ENCODE results near the gene PANX2.

The PANX2 gene

DNA sequence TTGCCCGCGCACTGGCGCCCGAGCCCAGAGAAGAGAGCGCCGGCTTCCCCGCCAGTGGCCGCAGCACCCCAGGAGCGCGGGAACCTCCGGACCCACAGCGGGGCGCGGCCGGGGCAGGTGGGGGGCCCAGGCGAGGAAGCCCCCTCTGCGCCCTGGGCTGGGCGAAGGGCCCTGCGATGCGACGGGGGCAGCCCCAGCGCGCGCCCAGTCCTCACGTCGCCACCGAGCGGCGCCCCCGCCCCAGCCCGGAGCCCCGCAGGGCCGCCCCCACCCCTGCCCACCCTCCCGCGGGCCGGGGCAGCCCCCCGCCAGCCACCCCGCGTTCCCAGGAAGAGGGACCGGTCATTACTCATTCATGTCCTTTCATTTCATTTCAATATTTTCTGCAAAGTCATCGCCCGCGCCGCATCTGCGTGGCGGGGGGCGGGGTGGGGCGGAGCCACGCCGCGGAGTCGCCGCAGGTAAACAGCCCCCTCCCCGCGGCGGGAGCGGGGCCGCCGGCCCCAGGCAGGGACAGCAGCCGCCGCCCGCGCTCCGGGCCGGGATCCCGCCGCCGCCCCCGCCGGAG, 673 bp upstream of the PANX2 start:
- peak in 1 of 3 donors; percentile 32 for DNase-seq (ENCODE audit: low read depth in 3 of 3)

DNA sequence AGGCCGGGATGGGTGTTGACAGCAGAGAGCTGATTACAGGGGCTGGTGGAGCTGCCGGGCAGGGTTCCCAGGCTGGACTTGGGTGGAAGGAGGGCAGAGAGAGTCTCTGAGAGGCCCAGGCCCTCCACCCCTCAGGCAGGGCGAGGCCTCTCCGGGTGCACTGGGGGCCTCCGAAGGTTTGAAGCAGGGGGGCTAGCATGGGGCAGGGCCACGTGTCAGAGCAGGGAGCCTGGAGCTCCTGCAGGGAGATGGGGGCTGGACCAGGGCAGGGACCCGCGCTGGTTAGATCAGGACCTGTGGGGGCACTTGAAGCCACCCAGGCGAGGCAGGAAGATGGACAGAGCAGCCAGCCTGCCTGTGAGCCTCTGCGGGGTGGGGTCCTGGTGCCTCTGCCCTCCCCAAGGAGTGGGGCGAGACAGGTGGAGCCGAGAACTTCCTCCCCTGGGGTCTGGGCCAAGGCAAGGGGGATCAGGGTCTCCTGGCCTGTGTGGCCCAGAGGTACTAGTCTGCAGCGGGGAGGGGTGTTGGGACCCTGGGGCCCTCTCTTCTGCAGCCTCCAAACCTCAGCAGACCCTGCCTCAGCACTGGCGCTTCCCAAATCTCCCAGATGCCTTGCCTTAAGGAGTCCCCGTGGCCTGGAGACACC, 911 bp downstream of the PANX2 start:
- DNase-seq (ENCODE audit: low read depth in 3 of 3) = no peak

DNA sequence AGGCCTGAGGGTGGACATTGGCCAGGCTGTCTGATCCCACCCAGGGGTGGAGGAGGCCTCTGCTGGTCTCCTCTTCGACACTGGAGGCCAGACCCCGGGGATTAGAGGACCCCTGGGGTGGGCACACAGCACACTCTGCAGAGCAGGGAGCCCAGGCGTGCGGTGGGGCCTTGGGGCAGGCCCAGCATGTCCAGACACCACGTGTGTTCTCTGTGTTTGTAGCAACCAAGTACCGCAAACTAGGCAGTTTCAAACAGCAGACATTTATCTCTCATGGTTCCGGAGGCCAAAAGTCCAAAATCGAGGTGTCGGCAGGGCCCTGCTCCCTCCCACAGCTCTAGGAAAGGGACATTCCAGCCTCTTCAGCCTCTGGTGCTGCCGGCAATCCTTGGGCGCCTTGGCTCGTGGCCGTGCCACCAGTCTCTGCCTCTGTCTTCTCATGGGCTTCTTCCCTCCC, 1.5 kb downstream of the PANX2 start:
- DNase-seq (ENCODE audit: low read depth in 3 of 3) = no peak

DNA sequence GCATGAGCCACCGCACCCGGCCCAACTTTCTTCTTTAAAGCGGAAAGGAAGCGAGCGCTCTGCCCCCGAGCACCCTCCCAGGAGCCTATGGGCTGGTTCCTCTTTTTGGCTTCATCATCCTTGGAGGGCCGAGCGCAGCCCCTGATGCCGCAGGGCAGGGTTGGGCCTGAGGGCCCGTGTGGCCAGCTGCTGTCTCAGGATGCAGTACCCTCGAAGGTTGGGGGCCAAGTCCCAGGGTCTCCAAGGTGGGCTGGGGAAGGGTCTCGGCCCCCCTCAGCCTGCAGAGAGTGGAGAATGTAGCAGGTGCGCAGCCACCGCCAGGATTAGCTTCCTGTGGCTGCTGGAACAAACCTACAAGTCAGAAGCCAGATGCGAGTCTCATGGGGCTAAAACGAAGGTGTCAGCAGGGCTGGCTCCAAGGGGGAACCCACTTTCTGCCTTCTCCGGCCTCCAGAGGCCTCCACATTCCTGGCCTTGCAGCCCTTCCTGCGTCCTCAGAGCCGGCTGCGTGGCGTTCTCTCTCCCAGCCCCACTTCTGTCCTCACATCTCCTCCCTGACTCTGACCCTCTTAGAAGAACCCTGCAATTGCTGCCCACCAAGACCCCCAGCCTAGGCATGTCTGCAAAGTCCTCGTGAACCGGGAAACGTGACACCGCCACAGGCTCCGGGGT, 2.9 kb downstream of the PANX2 start:
- DNase-seq (ENCODE audit: low read depth in 3 of 3) = no peak

DNA sequence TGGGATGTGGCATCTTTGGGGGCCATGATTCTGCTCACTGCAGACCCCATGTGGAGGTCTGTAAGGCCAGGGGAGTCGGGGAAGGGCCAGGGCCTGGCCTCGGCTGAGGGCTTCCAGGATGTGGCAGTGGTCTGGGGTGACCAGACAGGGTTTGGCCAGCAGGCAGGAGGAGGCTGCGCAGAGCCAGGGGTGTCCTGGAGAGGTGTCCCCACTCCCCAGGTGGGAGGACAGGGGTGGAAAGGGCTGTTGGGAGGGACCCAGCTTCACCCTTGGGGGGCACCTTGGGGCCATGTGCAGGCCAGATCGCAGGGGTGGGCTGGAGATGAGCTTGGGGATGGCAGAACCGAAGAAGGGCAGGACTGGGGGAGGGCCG, 3.4 kb downstream of the PANX2 start:
- no peak for DNase-seq (ENCODE audit: low read depth in 3 of 3)

DNA sequence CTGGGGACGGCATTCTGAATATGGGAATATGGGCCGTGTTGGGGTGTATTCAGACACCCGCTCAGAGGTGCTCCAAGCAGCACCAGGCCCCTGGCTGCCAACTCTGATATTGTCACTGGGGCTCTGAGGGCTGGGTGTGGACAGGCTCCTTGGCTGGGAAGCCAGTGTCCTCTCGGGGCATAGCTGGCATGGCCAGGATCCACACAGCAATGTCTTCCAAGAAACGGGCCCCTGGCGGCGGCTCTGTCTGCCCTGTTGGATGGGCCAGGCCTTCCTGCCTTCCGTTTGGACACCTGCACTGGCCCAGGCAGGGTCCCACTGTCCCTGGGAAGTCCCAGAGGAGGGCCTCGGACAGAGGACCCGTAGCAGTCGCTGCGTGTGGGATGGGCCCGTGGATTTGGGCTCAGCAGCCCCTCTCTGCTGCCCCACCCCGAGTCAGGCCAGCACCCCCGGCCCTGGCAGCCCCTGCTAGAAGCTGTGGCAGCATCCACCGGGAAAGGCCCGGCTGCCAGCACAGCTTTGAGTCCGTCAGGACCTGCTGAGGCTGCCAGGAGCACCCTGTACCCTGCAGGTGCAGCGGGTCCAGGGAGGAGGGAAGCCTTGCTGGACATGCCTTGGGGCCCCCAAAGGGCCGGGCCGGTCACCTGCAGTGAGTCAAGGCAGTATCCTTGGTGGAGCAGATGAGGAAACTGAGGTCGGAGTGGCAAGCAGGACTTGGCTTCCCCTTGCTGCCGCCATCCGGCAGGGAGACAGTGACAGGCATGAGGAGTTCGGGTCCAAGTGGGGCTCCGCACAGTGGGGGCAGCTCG, 4.1 kb downstream of the PANX2 start:
- DNase-seq (ENCODE audit: low read depth in 3 of 3) = no peak

DNA sequence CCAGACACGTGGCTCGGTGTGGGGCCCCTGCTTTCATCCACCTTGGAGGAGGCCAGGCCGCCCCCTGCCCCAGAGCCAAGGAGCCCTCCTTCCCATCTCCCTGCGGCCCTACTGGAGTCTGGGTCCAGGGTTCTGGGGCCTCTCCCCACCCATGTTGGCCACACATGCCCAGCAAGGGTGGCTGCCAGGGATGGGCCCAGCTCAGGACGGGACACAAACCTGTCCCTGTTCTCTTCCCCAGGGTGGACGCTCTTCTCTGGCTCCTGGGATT, 4.6 kb downstream of the PANX2 start:
- no peak for DNase-seq (ENCODE audit: low read depth in 3 of 3)

DNA sequence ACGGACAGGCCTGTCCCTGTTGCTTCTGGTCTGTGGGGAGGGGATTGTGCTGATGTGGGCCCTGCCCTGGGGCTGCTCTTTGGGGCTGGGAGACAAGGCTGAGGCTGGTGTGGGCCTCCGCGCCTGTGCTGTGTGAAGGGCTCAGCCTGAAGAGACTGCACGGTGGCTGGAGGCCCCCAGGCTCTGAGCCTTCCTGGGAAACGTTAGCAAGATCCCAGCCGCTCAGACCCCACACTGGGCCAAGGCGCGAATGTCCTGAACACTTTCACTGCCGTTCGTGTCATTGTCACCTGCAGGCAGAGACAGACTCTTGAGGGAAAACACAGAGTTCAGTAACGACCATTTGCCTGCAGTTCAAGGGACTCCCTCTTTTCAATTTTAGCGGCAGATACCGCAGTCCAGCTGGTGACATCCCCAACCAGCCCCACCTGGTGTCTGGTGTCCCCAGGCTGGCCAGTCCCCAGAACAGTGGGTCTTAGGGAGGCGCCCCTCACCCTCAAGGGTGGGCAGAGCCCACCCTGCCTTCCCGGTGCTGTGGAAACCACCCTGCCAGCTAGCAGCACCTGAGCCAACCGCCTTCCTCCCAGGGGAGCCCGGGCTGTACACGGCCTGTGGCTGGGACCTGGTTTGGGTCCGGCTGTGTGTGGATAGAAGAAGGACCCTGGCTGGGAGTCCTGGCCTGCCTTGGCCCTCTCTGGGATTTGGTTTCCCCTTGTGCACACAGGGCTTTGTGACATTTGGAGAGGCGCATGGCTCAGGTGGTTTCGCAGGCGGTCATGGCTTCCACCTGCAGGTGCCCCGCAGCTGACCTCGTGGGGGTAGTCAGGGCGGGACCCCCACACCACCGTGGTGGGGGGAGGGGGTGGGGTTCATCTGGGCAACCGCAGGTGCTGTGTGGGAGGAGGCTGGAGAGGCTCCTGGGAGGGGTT, 5.7 kb downstream of the PANX2 start:
- DNase-seq (ENCODE audit: low read depth in 3 of 3) = no peak

DNA sequence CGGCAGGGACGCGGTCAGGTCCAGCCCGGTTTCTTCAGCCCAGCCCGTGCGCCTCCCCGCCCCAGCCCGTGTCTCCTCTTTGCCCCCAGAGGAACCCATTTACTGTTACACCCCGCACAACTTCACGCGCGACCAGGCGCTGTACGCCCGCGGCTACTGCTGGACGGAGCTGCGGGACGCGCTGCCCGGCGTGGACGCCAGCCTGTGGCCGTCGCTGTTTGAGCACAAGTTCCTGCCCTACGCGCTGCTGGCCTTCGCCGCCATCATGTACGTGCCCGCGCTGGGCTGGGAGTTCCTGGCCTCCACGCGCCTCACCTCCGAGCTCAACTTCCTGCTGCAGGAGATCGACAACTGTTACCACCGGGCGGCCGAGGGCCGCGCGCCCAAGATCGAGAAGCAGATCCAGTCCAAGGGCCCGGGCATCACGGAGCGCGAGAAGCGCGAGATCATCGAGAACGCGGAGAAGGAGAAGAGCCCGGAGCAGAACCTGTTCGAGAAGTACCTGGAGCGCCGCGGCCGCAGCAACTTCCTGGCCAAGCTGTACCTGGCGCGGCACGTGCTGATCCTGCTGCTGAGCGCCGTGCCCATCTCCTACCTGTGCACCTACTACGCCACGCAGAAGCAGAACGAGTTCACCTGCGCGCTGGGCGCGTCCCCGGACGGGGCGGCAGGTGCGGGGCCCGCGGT, 6.5 kb downstream of the PANX2 start:
- no peak for DNase-seq (ENCODE audit: low read depth in 3 of 3)

DNA sequence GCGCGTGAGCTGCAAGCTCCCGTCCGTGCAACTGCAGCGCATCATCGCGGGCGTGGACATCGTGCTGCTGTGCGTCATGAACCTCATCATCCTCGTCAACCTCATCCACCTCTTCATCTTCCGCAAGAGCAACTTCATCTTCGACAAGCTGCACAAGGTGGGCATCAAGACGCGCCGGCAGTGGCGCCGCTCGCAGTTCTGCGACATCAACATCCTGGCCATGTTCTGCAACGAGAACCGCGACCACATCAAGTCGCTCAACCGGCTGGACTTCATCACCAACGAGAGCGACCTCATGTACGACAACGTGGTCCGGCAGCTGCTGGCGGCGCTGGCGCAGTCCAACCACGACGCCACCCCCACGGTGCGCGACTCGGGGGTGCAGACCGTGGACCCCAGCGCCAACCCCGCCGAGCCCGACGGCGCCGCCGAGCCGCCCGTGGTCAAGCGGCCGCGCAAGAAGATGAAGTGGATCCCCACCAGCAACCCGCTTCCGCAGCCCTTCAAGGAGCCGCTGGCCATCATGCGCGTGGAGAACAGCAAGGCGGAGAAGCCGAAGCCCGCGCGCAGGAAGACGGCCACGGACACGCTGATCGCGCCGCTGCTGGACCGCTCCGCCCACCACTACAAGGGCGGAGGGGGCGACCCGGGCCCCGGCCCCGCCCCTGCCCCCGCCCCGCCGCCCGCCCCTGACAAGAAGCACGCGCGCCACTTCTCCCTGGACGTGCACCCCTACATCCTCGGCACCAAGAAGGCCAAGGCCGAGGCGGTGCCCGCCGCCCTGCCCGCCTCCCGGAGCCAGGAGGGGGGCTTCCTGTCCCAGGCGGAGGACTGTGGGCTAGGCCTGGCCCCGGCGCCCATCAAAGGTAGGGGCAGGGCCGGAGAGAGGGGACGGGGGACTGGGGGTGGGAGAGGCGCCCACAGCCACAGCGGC, 7.3 kb downstream of the PANX2 start:
- no peak for DNase-seq (ENCODE audit: low read depth in 3 of 3)

DNA sequence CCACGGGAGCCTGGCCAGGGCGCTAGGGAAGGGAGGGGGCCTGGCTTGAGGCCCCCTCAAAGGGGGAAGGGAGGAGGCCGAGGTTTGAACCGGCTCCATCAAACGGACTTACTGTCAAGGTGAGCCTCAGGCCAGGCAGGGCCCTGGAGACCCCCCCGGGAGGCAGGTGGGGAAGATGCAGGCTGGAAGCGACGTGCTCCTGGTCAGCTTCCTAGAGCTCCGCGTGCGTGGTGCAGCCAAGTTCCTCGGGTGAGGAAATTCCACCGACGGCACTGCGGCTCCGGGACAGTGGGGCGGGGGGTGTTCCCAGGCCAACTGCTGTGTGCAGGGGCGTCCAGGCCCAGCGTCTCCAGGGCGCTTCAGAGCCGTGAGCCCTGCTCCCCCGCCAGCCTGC, 7.9 kb downstream of the PANX2 start:
- DNase-seq (ENCODE audit: low read depth in 3 of 3) = no peak

DNA sequence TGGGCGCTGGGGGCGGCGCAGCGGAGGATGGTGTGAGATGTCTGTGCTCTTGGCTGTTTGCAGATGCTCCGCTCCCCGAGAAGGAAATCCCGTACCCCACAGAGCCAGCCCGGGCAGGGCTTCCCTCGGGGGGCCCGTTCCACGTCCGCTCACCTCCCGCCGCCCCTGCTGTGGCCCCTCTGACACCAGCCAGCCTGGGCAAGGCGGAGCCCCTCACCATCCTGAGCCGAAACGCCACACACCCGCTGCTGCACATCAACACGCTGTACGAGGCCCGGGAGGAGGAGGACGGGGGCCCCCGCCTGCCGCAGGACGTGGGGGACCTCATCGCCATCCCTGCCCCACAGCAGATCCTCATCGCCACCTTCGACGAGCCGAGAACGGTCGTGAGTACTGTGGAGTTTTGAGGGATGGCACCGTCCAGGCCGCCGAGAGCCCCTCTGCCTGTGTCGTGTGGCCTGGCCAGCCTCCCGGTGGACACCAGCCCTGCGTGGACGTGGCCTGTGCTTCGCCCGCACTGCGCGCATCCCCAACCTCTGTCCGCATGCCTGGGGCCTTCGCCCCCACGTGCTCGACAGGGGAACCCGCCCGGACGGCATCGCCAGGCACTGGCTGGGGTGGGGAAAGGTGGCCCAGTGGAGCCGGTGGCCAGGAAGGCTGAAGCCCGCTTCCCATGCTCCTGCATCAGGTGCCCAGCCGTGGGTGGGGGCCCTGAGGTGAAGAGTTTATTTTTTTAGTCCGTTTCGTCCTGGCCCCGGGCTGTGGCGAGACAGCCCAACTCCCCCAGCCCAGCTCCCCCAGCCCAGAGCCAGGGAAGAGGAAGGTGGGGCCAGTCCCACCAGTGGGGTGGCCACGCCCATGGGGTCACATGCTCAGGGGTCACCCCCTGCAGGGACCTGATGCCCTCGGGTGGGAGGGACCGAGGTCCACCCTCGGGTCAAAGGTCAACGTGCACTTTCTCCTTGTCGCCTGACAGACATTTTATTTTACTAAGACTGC, 8.6 kb downstream of the PANX2 start:
- no peak for DNase-seq (ENCODE audit: low read depth in 3 of 3)

DNA sequence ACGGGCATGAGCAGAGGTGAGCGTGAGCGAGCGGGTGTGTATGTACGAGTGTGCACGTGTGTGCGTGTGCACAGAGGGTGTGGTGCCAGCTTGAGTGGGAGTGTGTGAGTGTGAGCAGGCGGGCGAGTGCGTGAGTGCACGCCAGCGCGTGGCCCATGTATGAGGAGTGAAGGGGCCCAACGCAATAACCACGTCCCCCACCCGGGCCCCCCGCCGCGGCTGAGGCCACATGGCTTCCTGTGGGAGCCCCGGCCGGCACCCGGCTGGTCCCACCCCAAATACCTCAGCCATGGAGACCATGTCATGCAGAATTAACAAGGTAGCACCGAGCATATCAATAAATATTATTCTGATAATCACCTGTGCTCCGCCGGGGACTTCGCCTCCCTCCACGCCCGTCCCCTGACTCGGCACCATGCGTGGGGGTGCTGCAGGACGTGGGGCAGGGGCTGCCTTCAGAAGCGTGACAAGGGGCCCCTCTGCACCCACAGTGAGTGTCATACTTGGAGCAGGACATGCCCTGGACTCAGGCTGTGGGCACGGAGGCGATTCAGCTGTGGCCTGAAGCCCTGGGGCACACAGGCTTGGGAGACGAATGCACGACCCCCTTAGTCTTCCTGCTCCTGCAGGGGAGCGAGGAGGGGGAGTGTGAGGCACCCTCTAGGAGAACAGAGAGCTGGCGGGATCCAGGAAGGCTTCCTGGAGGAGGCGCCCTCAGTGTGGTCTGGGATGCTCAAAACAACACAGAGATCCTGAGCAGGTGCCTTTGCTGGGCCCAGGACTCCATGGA, 9.6 kb downstream of the PANX2 start:
- no peak for DNase-seq (ENCODE audit: low read depth in 3 of 3)

DNA sequence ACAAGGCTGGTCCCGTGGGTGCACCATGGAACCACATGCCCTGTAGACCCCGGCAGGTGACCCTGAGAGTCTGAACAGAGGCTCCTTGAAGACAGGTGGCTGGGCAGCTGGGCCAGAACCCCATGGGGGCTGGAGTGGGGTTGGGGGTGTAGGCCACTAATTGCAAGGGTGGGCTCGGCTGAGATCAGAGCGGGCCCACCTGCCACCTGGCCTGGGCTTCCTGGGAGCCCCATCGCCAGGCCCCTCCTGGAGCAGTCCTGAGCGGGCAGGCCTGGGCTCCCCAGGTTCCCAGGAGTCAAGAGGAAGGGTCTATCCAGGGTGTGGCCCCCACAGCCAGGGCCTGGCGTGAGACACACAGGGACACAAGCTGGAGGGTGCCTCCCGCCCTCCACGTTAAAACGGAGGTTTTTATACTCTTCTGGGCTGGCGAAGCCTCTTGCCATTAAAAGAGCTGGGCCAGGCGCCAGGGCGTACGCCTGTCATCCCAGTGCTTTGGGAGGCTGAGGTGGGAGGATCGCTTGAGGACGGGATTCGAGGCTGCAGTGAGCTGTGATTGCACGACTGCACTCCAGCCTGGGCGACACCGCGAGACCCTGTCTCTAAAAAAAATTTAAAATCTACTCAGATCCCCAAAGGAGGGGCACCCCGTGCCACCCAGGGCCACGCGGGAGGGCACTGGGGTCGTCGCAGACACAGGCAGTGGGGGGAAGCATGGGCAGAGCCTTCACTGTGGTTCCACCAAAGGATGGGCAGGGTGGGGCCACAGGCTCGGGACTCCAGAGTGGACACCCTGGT, 10.4 kb downstream of the PANX2 start:
- DNase-seq (ENCODE audit: low read depth in 3 of 3) = no peak

DNA sequence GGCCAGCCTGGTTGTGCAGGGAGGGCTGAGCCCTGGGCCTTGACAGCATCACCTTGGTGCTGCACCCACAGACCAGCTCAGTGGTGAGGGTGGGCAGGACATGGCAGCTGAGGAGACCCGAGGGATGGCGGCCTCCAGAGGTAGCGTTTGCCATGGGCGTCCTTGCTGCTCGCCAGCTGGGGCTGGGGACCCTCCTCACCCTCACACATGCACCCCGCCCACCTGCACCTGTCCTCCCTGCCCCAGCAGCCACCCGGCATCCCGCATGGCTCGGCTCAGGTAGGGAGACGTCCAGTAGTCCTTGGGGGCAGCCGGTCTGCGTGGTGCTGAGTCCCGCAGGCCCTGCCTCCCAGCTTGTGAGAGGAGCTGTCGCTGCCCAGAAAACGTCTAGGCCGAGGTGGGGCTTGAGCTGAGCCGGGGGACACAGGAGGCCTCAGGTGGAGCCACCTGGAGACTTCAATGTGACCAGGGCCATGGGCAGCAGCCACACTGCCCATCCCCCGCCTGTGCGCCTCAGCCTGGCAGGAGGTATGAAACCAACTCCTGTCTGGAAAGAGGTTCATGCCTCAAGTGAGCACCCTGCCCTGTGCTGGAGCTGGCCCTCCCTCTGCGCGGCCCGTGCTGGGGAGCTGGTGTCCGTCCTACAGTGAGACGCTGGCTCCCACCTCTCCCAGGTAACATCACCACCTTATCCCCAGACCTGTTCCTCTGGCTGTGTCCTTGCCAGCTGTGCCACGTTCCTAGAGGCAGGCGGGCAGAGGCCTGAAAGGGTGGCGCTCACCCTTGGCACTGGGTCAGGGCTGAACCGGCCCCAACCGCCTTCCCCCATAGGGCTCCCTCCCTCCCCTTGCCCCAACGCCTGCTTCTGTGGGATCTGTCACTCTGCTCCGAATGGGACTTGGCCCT, 11.9 kb downstream of the PANX2 start:
- no peak for DNase-seq (ENCODE audit: low read depth in 3 of 3)
